ENCODE results near the gene GP1BB.

GP1BB gene

GRCh38 chr22:19688301-19689290, 34.7 kb upstream of the GP1BB start:
- H3K27ac ChIP-seq: no peak overlapping the region
- TF ChIP-seq CTCF (conservative IDR thresholded peaks at IDR 0.05): no peak

GRCh38 chr22:19689408-19689807, 33.9 kb upstream of the GP1BB start:
- H3K27ac ChIP-seq: peak overlapping the region; percentile 35; the same call in 1 of the 2 replicates
- no peak for TF ChIP-seq CTCF (conservative IDR thresholded peaks at IDR 0.05)

- TF ChIP-seq CTCF (conservative IDR thresholded peaks at IDR 0.05): no peak
- H3K27ac ChIP-seq: peak overlapping the region; percentile 35; the same call in 1 of the 2 replicates
These were observed 32.2 kb upstream of the GP1BB start for GRCh38 chr22:19691007-19691720.

- H3K27ac ChIP-seq: no peak overlapping the region
- no peak for TF ChIP-seq CTCF (conservative IDR thresholded peaks at IDR 0.05)
These were observed 31.5 kb upstream of the GP1BB start for GRCh38 chr22:19691721-19692341.

GRCh38 chr22:19693581-19693980, 29.8 kb upstream of the GP1BB start:
- no peak for TF ChIP-seq CTCF (conservative IDR thresholded peaks at IDR 0.05)
- H3K27ac ChIP-seq: no peak overlapping the region

GRCh38 chr22:19693981-19694670, 29.2 kb upstream of the GP1BB start:
- TF ChIP-seq CTCF (conservative IDR thresholded peaks at IDR 0.05): no peak
- H3K27ac ChIP-seq: no peak overlapping the region
